ENCODE data around the gene ZC3HAV1L. TPM values are rescaled to one million over a fixed set of nuclear protein-coding genes. Genes with fewer than 3 reads are reported as not detected.

ZC3HAV1L gene
- total and polyA plus RNA-seq, 2 of the 13 experiments (the other 11 are each of a cell fraction or from before 2014, with no cell fraction given): 8.4 to 11.1 TPM

- TF ChIP-seq NFIB (CRISPR knock-in tag; IDR thresholded peaks at IDR 0.05; ENCODE audit: borderline replicate concordance) (no peak), ZIK1 (CRISPR knock-in tag; IDR thresholded peaks at IDR 0.05; ENCODE audit: borderline replicate concordance, low read depth) (no peak; the same call in 1 of the 2 replicates), ZNF3 (CRISPR knock-in tag; IDR thresholded peaks at IDR 0.05) (no peak), AHR (CRISPR knock-in tag; IDR thresholded peaks at IDR 0.05) (no peak), ZNF800 (CRISPR knock-in tag; IDR thresholded peaks at IDR 0.05) (0 out of 2 replicates have a peak, but pooled peaks have one; percentile 34), MLXIP (CRISPR knock-in tag; IDR thresholded peaks at IDR 0.05; ENCODE audit: borderline replicate concordance) (no peak), ZNF614 (CRISPR knock-in tag; IDR thresholded peaks at IDR 0.05; ENCODE audit: borderline replicate concordance) (no peak), PHF21A (CRISPR knock-in tag; IDR thresholded peaks at IDR 0.05) (no peak), ETS1 (CRISPR knock-in tag; IDR thresholded peaks at IDR 0.05) (no peak), KDM1A (CRISPR knock-in tag; IDR thresholded peaks at IDR 0.05) (no peak), SETDB1 (CRISPR knock-in tag; IDR thresholded peaks at IDR 0.05; ENCODE audit: borderline replicate concordance) (no peak), ATF5 (CRISPR knock-in tag; IDR thresholded peaks at IDR 0.05; ENCODE audit: low read depth) (no peak), ATAD3A (CRISPR knock-in tag; IDR thresholded peaks at IDR 0.05) (no peak), SUZ12 (IDR thresholded peaks at IDR 0.05; ENCODE audit: low read depth, low read length) (no peak)
Measured at GRCh38 chr7:139035586-139036353, at the start of gene ZC3HAV1L (continued).

Data from HepG2 (cell line).